H1 (cell line): ENCODE data around the gene SMIM8.

Source experiments
- PHF8 ChIP-seq: fragments of 200-600 bp; sonication (generic); conservative IDR thresholded peaks from 2 replicates; pipeline ENCODE4 v1.7.1; 2012; ENCODE audit warnings: low read depth, mild to moderate bottlenecking, inconsistent platforms, low read length, moderate library complexity
- SRF ChIP-seq: IDR thresholded peaks from 2 replicates; pipeline ENCODE4 v1.6.1; 2011; ENCODE audit warnings: mild to moderate bottlenecking, low read depth, low read length, moderate library complexity
- TAF1 ChIP-seq: IDR thresholded peaks from 2 replicates; pipeline ENCODE4 v1.6.1; 2011; ENCODE audit warnings: mild to moderate bottlenecking, low read depth, low read length

DNA sequence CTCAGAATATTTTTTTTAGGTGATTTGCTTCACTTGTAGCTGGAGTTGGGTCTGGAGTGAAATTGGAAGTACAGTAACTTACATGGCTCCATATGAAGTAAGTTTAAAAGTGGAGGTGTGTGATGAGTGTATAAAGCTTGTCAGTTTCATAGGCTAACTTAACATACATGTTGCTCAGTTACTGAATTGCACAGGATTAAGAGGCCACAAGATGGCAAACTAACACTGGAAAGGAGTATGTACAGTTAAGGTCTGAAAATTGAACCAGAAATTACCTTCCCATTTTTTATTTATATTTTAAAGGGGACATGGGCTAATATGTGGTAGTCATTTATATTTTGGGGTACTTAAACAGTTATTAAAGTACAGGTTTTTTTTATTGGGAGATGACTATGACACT is 45.3 kb upstream of the SMIM8 start:
- TF ChIP-seq SRF: no peak
- TF ChIP-seq PHF8: no peak
- no peak for TF ChIP-seq TAF1
